Raji (cell line): Measurements from ENCODE around the gene COL23A1.

Source experiments
- POLR2A ChIP-seq: IDR thresholded peaks from 2 replicates; pipeline ENCODE4 v1.6.1; 2011; ENCODE audit warnings: low read depth, low read length, control low read depth; ENCODE audit not compliant: insufficient read depth

COL23A1 gene

GRCh38 chr5:178396796-178397720, 193.1 kb downstream of the COL23A1 start:
- TF ChIP-seq POLR2A: no peak

GRCh38 chr5:178394074-178394473, 196.1 kb downstream of the COL23A1 start:
- no peak for TF ChIP-seq POLR2A

GRCh38 chr5:178392931-178393394, 197.2 kb downstream of the COL23A1 start:
- no peak for TF ChIP-seq POLR2A

- TF ChIP-seq POLR2A: no peak
Observed at GRCh38 chr5:178392386-178392785, 197.8 kb downstream of the COL23A1 start.

GRCh38 chr5:178391480-178391879, 198.7 kb downstream of the COL23A1 start:
- TF ChIP-seq POLR2A: no peak

GRCh38 chr5:178389796-178390195, 200.4 kb downstream of the COL23A1 start:
- no peak for TF ChIP-seq POLR2A

- no peak for TF ChIP-seq POLR2A
Observed at GRCh38 chr5:178389026-178389729, 201.0 kb downstream of the COL23A1 start.

GRCh38 chr5:178388386-178389025, 201.7 kb downstream of the COL23A1 start:
- TF ChIP-seq POLR2A: no peak

- TF ChIP-seq POLR2A: no peak
Observed at GRCh38 chr5:178387856-178388190, 202.4 kb downstream of the COL23A1 start.

GRCh38 chr5:178387061-178387855, 202.9 kb downstream of the COL23A1 start:
- no peak for TF ChIP-seq POLR2A

GRCh38 chr5:178386336-178386931, 203.8 kb downstream of the COL23A1 start:
- TF ChIP-seq POLR2A: no peak

GRCh38 chr5:178385496-178385890, 204.7 kb downstream of the COL23A1 start:
- no peak for TF ChIP-seq POLR2A

- TF ChIP-seq POLR2A: no peak
Observed at GRCh38 chr5:178384816-178385495, 205.2 kb downstream of the COL23A1 start.

- TF ChIP-seq POLR2A: no peak
Observed at GRCh38 chr5:178383919-178384815, 206.0 kb downstream of the COL23A1 start.
